GM18498 (cell line): ENCODE results near the gene ANO10.
"Not testable (repeated sequence)": the region's sequence is repeated elsewhere in the genome, so short reads cannot be mapped to it uniquely, and the experiment has no call there.

Source experiments
- ATAC-seq: cut with Tn5 transposase; IDR thresholded peaks from one replicate; pipeline ENCODE4 v1.9.1; 2021; ENCODE audit warnings: mild to moderate bottlenecking, moderate library complexity; ENCODE audit not compliant: unreplicated experiment

The ANO10 gene

GRCh38 chr3:43362183-43362582, 259.6 kb downstream of the ANO10 start:
- ATAC-seq, result no peak

- no peak for ATAC-seq
These were observed 260.7 kb downstream of the ANO10 start for GRCh38 chr3:43361077-43361476.

GRCh38 chr3:43356033-43356432, 265.8 kb downstream of the ANO10 start:
- ATAC-seq, result not testable (repeated sequence)

- no peak for ATAC-seq
These were observed 267.7 kb downstream of the ANO10 start for GRCh38 chr3:43353923-43354670.

GRCh38 chr3:43353393-43353792, 268.4 kb downstream of the ANO10 start:
- no peak for ATAC-seq

- no peak for ATAC-seq
These were observed 272.1 kb downstream of the ANO10 start for GRCh38 chr3:43349716-43350115.

GRCh38 chr3:43348852-43349574, 272.8 kb downstream of the ANO10 start:
- no peak for ATAC-seq

GRCh38 chr3:43348350-43348749, 273.5 kb downstream of the ANO10 start:
- no peak for ATAC-seq

GRCh38 chr3:43347774-43348173, 274.0 kb downstream of the ANO10 start:
- ATAC-seq, result no peak

GRCh38 chr3:43346978-43347749, 274.6 kb downstream of the ANO10 start:
- no peak for ATAC-seq

GRCh38 chr3:43345877-43346276, 275.9 kb downstream of the ANO10 start:
- ATAC-seq, result no peak

- ATAC-seq, result no peak
These were observed 276.6 kb downstream of the ANO10 start for GRCh38 chr3:43345246-43345645.

GRCh38 chr3:43344520-43344919, 277.3 kb downstream of the ANO10 start:
- ATAC-seq, result no peak

- no peak for ATAC-seq
These were observed 278.0 kb downstream of the ANO10 start for GRCh38 chr3:43343815-43344214.

- no peak for ATAC-seq
These were observed 278.6 kb downstream of the ANO10 start for GRCh38 chr3:43343185-43343584.

GRCh38 chr3:43341788-43342187, 280.0 kb downstream of the ANO10 start:
- no peak for ATAC-seq

GRCh38 chr3:43340403-43340802, 281.4 kb downstream of the ANO10 start:
- no peak for ATAC-seq

- ATAC-seq, result no peak
These were observed 283.5 kb downstream of the ANO10 start for GRCh38 chr3:43338295-43338694.

- ATAC-seq, result no peak
These were observed 286.0 kb downstream of the ANO10 start for GRCh38 chr3:43335799-43336198.

- ATAC-seq, result no peak
These were observed 286.8 kb downstream of the ANO10 start for GRCh38 chr3:43334976-43335375.

GRCh38 chr3:43331381-43331780, 290.4 kb downstream of the ANO10 start:
- ATAC-seq, result no peak

GRCh38 chr3:43330981-43331380, 290.8 kb downstream of the ANO10 start:
- no peak for ATAC-seq
